GM23248 (cell line): ENCODE data around the gene SCN4B. TPM values are rescaled to one million over a fixed set of nuclear protein-coding genes. Genes with fewer than 3 reads are reported as not detected.

ENCODE experiments used
- DNase-seq: peaks from one replicate; pipeline ENCODE4 v3.0.0-alpha.2; 2015
- H2AFZ ChIP-seq: fragments of 200-600 bp; sonication (generic); 2 replicates; pipeline ENCODE4 v1.6.1; 2016; ENCODE audit warnings: antibody characterized with exemption
- H3F3A ChIP-seq: fragments of 200-600 bp; sonication (generic); 2 replicates; pipeline ENCODE4 v1.6.1; 2016; ENCODE audit warnings: mild to moderate bottlenecking, antibody characterized with exemption, mixed run types; ENCODE audit not compliant: insufficient read depth
- H3K27ac ChIP-seq: fragments of 200-600 bp; sonication (generic); 2 replicates; pipeline ENCODE4 v1.5.1; 2016; ENCODE audit warnings: mild to moderate bottlenecking
- H3K27me3 ChIP-seq: fragments of 200-600 bp; sonication (generic); replicated peaks from 2 replicates; pipeline ENCODE4 v1.6.1; 2016; ENCODE audit warnings: mild to moderate bottlenecking; ENCODE audit not compliant: insufficient read depth
- H3K36me3 ChIP-seq: fragments of 200-600 bp; sonication (generic); 2 replicates; pipeline ENCODE4 v1.6.1; 2016; ENCODE audit warnings: low read depth, mild to moderate bottlenecking
- H3K4me1 ChIP-seq: fragments of 200-600 bp; sonication (generic); 2 replicates; pipeline ENCODE4 v1.6.1; 2016; ENCODE audit warnings: mild to moderate bottlenecking; ENCODE audit not compliant: insufficient read depth
- H3K4me2 ChIP-seq: fragments of 200-600 bp; sonication (generic); one replicate; pipeline ENCODE4 v1.6.1; 2016; ENCODE audit warnings: mild to moderate bottlenecking; ENCODE audit not compliant: unreplicated experiment
- H3K4me3 ChIP-seq: fragments of 200-600 bp; sonication (generic); 2 replicates; pipeline ENCODE4 v1.5.1; 2016; ENCODE audit warnings: mild to moderate bottlenecking
- H3K79me2 ChIP-seq: fragments of 200-600 bp; sonication (generic); 2 replicates; pipeline ENCODE4 v1.6.1; 2016; ENCODE audit warnings: mild to moderate bottlenecking; ENCODE audit not compliant: insufficient read depth
- H3K9ac ChIP-seq: fragments of 200-600 bp; sonication (generic); 2 replicates; pipeline ENCODE4 v1.6.1; 2016; ENCODE audit warnings: mild to moderate bottlenecking
- H3K9me2 ChIP-seq: fragments of 200-600 bp; sonication (generic); 2 replicates; pipeline ENCODE4 v1.6.1; 2016; ENCODE audit warnings: mixed run types, mild to moderate bottlenecking, moderate library complexity; ENCODE audit not compliant: insufficient read depth
- H3K9me3 ChIP-seq: fragments of 200-600 bp; sonication (generic); one replicate; pipeline ENCODE4 v1.6.1; 2017; ENCODE audit warnings: low read depth
- H4K20me1 ChIP-seq: fragments of 200-600 bp; sonication (generic); 2 replicates; pipeline ENCODE4 v1.6.0; 2016; ENCODE audit not compliant: insufficient read depth
- EZH2 ChIP-seq: fragments of 200-600 bp; sonication (generic); IDR thresholded peaks from 2 replicates; pipeline ENCODE4 v1.6.1; 2018; ENCODE audit warnings: antibody characterized with exemption, mild to moderate bottlenecking; ENCODE audit not compliant: insufficient read depth, poor library complexity, severe bottlenecking
- EZH2phosphoT487 ChIP-seq: fragments of 200-600 bp; sonication (generic); IDR thresholded peaks from 2 replicates; pipeline ENCODE4 v1.6.1; 2018; ENCODE audit warnings: antibody characterized with exemption, moderate library complexity, mild to moderate bottlenecking, low read depth; ENCODE audit not compliant: insufficient read depth
- WGBS, 2 experiments: methylation state at CpG; one replicate each; pipeline ENCODE4 v1.1.6; 2015 to 2017; ENCODE audit warnings: low lambda C conversion rate in 2 of 2, low coverage in 1 of 2; ENCODE audit errors: missing lambda C conversion rate in 2 of 2; 5-methylcytosine and 5-hydroxymethylcytosine counted together
- in situ Hi-C: fragments of 300-500 bp; cut with MboI; formaldehyde crosslinking; loops from 2 replicates; pipeline ENCODE4 v1.15.0; 2020
- polyA plus RNA-seq: library from polyadenylated mRNA; unstranded; fragments of >200 nt; fragmentation: Nextera tagmentation; extraction: Ambion mirVana; gene quantifications from 2 replicates; pipeline ENCODE4 v1.2.1, GENCODE V29; 2016
- total RNA-seq: library from RNA; depleted of rRNA; stranded (reverse); fragments of >200 nt; shearing (Covaris generic); gene quantifications from 2 replicates; pipeline ENCODE4 v1.2.3, GENCODE V29; 2014

The SCN4B gene
- total and polyA plus RNA-seq, 2 experiments from 2014 or later = not detected

DNA sequence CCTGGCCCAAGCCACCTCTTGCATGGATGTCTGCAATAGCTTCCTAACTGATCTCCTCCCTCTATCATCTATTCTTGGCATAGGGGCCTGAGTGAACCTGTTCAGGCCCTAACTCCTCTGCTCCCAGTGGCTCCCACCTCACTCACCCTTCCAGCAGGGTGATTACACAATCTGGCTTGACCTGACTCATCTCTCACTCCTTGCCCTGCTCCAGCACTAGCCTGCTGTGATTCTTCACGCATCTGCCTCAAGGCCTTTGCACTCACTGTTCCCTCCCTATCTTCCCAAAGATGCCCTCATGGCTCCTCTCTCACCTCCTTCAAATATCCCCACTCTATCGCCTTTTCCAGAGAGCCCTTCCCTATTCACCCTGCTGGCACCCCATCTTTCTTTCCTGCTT, 10.5 kb downstream of the SCN4B start:
- WGBS, 2 experiments = 28 to 36% methylated on average over 2 of the region's 2 CpGs
- Histone ChIP-seq H3K79me2 (no peaks in the 10 kb centered on the region), H3F3A (no peaks in the 10 kb centered on the region; the same call in 1 of the 2 replicates), H2AFZ (no peak overlapping the region), H3K27me3 (peaks cover 45% of the 10 kb centered on the region), H3K9me3 (no peaks in the 10 kb centered on the region), H3K9ac (no peak overlapping the region), H3K27ac (no peak overlapping the region), H3K4me3 (no peak overlapping the region), H4K20me1 (no peaks in the 10 kb centered on the region), H3K9me2 (no peaks in the 10 kb centered on the region), H3K36me3 (no peaks in the 10 kb centered on the region), H3K4me2 (no peak overlapping the region), H3K4me1 (no peaks in the 10 kb centered on the region)
- in situ Hi-C loops = no loop called here
- DNase-seq = peak; percentile 64
- TF ChIP-seq EZH2phosphoT487 (no peak), EZH2 (no peak)

DNA sequence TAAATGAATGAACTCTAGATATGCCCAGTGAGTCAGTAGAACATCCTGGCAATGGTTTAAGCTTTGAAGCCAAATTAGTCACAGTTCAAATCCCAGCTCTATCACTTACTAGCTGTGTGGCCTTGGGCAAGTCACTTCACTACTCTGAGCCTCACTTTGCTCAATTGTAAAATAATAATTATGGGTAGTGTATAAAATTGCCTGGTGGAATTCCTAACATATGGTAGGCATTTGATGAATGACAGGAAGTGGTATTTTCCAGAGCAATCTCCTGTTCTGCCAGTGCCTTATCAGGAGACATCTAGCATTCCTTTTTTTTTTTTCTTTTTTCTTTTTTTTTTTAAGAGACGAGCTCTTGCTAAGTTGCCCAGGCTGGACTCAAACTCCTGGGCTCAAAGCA, 13.0 kb downstream of the SCN4B start:
- 0% methylated on average over 1 of the region's 1 CpG for whole genome bisulfite sequencing, 2 experiments
- Histone ChIP-seq H3K79me2 (no peaks in the 10 kb centered on the region), H3K4me3 (no peak overlapping the region), H3K9me2 (no peaks in the 10 kb centered on the region), H3F3A (no peaks in the 10 kb centered on the region; the same call in 1 of the 2 replicates), H3K27ac (no peak overlapping the region), H3K36me3 (no peaks in the 10 kb centered on the region), H3K4me2 (no peak overlapping the region), H3K9ac (no peak overlapping the region), H3K4me1 (no peaks in the 10 kb centered on the region), H3K27me3 (peaks cover 35% of the 10 kb centered on the region), H4K20me1 (no peaks in the 10 kb centered on the region), H3K9me3 (no peaks in the 10 kb centered on the region), H2AFZ (no peak overlapping the region)
- in situ Hi-C loops = no loop called here
- peak; percentile 7 for DNase-seq
- TF ChIP-seq EZH2 (no peak), EZH2phosphoT487 (no peak)

- H3K9me3 ChIP-seq = no peaks in the 10 kb centered on the region
- no peak overlapping the region for H3K27ac ChIP-seq
- 44 to 53% methylated on average over 10 of the region's 10 CpGs for WGBS, 2 experiments
- DNase-seq = no peak
- H3K4me3 ChIP-seq = no peak overlapping the region
- H2AFZ ChIP-seq = no peak overlapping the region
- H3K4me1 ChIP-seq = no peaks in the 10 kb centered on the region
- no peaks in the 10 kb centered on the region; the same call in 1 of the 2 replicates for H3F3A ChIP-seq
- in situ Hi-C loops = no loop called here
- no peaks in the 10 kb centered on the region for H4K20me1 ChIP-seq
- peaks cover 35% of the 10 kb centered on the region; the same call in 1 of the 2 replicates for H3K27me3 ChIP-seq
- H3K9ac ChIP-seq = no peak overlapping the region
- H3K79me2 ChIP-seq = no peaks in the 10 kb centered on the region
- TF ChIP-seq EZH2 = no peak
- TF ChIP-seq EZH2phosphoT487 = no peak
- H3K4me2 ChIP-seq = no peak overlapping the region
- no peaks in the 10 kb centered on the region for H3K36me3 ChIP-seq
- no peaks in the 10 kb centered on the region for H3K9me2 ChIP-seq
Observed at GRCh38 chr11:118138839-118139420, 13.7 kb downstream of the SCN4B start.

- in situ Hi-C loops = no loop called here
- Histone ChIP-seq H3K9me3 (no peaks in the 10 kb centered on the region), H3K27me3 (peaks cover 24% of the 10 kb centered on the region), H4K20me1 (no peaks in the 10 kb centered on the region), H3K4me1 (no peaks in the 10 kb centered on the region), H3K4me3 (no peak overlapping the region), H3K79me2 (no peaks in the 10 kb centered on the region), H3K9ac (no peak overlapping the region), H2AFZ (no peak overlapping the region), H3F3A (no peaks in the 10 kb centered on the region), H3K27ac (no peak overlapping the region), H3K36me3 (no peaks in the 10 kb centered on the region), H3K9me2 (no peaks in the 10 kb centered on the region), H3K4me2 (no peak overlapping the region)
- 3 to 5% methylated on average over 10 of the region's 10 CpGs for WGBS, 2 experiments
- no peak for TF ChIP-seq EZH2phosphoT487
- TF ChIP-seq EZH2 = no peak
- no peak for DNase-seq
Observed at GRCh38 chr11:118136801-118137200, 15.8 kb downstream of the SCN4B start.
